Sigmoid colon (tissue), 4 donors: ENCODE measurements around the gene NPW.

Experiments
- CTCF ChIP-seq, 4 experiments: fragments of 450-650 bp in 3 of 4; fragments of 200-600 bp in 1 of 4; IDR thresholded peaks; one replicate each; pipeline ENCODE4 v1.5.1; 2016 to 2019; ENCODE audit warnings: antibody characterized with exemption in 4 of 4, mild to moderate bottlenecking in 3 of 4, moderate library complexity in 2 of 4
- EP300 ChIP-seq, 4 donors: sonication (generic); formaldehyde crosslinking; IDR thresholded peaks; one replicate each; pipeline ENCODE4 v1.6.1; 2017; ENCODE audit warnings: antibody characterized with exemption in 4 of 4
- POLR2A ChIP-seq, 2 donors: fragments of 450-650 bp; IDR thresholded peaks; one replicate each; pipeline ENCODE4 v1.6.1; 2016; ENCODE audit warnings: antibody characterized with exemption in 2 of 2, mild to moderate bottlenecking in 2 of 2, moderate library complexity in 2 of 2
- POLR2AphosphoS5 ChIP-seq, 4 donors: sonication (generic); formaldehyde crosslinking; IDR thresholded peaks; one replicate each; pipeline ENCODE4 v1.6.1; 2017; ENCODE audit warnings: antibody characterized with exemption in 4 of 4

GRCh38 chr16:1982013-1982433 lies 37.6 kb upstream of the NPW start:
- TF ChIP-seq CTCF (IDR thresholded peaks at IDR 0.05) (no peak), POLR2A (IDR thresholded peaks at IDR 0.05) (no peak), EP300 (IDR thresholded peaks at IDR 0.05) (no peak), POLR2AphosphoS5 (IDR thresholded peaks at IDR 0.05) (no peak)
